NCI-H2227 (cell line): Measurements from ENCODE around the gene WDR70.
"Not testable (repeated sequence)": the region's sequence is repeated elsewhere in the genome, so short reads cannot be mapped to it uniquely, and the experiment has no call there.

ENCODE experiments used
- DNase-seq: peaks from one replicate; lab custom pipeline; 2025; ENCODE audit not compliant: unreplicated experiment; lab: John Stamatoyannopoulos, UW

Gene WDR70

DNA sequence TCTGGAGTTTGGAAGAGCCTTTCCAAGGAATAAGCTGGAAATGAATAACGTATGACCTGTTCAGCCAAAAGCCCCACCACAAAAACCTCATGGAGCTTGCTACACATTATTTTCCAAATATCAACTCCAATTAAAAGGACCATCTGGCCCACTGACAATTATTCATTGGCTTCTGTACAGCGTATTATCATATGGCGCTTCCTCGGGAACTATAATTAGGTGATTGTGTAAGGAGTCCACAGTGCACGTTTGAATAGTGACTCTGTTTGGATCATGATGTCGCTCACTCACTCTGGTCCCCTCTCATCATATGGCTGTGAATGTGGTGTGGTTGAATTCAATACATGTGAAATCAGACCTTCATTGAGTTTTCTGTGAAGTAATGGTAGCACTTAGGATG, 408.6 kb downstream of the WDR70 start:
- no peak for DNase-seq

DNA sequence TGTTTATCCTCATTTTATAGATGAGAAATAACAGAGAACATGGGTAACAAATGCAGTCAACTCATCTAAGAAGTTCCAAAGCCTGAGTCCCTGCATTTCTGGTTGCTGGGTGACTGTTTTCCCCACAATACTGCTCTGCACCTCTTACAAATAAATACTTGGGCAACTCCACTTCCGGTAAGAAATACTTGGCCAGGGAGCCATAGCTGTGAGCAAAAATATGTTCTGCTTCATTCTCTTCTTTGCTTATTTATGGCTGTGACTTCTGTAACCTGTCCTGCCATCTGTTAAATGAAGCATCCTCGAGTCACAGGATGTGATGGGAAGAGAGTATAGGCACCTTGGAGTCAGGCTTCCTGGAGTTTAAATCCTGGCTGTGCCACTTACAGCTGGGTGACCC, 410.9 kb downstream of the WDR70 start:
- DNase-seq: no peak

GRCh38 chr5:37791321-37791720, 412.2 kb downstream of the WDR70 start:
- DNase-seq: no peak

DNA sequence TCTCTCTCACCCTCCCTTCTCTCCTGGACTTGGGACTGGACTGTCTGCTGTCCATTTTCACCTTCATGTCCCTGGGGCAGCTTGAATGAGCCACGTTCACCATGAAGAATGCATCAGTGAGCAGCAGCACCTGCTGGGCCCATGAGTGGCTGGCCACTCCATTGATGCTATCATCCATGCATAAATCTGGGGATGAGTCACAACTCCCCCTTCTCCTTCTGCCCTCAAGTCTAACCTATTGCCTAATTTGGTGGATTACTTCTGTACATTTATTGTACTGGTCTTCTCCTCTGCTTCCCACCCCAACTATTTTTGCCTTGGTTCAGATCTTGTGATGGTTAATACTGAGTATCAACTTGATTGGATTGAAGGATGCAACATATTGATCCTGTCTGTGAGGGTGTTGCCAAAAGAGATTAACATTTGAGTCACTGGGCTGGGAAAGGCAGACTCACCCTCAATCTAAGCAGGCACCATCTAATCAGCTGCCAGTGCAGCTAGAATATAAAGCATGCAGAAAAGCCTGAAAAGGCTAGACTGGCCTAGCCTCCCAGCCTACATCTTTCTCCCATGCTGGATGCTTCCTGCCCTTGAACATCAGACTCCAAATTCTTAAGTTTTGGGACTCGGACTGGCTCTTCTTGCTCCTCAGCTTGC, 414.0 kb downstream of the WDR70 start:
- no peak for DNase-seq

DNA sequence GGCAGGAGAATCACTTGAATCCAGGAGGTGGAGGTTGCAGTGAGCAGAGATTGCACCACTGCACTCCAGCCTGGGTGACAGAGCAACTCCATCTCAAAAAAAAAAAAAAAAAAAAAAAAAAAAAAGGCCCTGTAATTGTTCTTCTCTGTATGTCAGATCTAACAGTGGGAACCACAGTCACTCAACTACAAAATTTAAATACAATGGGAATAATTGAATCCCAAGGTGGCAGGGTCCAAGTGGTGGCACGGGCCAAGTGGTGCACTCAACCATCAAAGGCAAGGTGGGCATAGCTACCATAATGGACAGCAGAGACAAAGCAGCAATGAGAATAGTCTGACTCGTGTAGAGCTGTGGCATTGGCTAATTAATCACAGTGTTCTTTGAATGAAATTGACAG, 416.2 kb downstream of the WDR70 start:
- DNase-seq: not testable (repeated sequence)

DNA sequence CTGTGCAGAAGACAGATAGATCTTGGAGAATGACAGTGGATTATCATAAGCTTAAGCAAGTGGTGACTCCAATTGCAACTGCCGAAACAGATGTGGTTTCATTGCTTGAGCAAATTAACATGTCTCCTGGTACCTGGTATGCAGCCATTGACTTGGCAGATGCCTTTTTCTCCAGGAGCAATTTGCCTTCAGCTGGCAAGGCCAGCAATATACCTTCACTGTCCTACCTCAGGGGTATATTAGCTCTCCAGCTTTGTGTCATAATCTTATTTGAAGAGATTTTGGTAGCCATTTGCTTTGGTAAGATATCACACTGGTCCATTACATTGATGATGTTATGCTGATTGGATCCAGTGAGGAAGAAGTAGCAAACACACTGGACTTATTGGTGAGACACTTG, 417.3 kb downstream of the WDR70 start:
- DNase-seq: not testable (repeated sequence)

DNA sequence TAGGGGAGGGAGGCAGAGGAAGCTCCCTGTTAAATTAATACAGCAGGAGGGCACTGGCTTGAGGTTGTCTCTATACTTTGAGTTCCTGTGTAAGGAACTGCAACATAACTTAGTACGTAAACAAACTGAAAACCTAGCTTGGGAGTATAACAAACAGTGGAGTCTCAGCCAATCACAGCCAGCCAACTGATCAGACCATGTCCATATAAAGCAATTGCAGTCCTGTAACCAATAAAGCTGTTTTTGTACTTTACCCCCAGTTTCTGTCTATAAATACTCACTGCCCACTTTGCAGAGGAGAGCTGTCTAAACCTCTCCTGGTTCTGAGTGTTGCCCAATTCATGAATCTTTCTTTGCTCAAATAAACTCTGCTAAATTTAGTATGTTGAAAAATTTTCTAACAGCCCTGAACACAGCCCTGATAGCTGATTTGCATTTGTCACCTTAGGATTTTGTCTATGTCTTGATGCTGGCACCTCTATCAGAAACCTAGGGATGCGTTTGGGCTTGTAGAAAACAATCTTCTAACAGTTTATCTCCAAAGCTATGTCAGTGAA, 420.8 kb downstream of the WDR70 start:
- DNase-seq: no peak

GRCh38 chr5:37801521-37801920, 422.4 kb downstream of the WDR70 start:
- DNase-seq: no peak
